HG03354 (cell line): ENCODE measurements around the gene TMEM240.
"Not testable (repeated sequence)": the region's sequence is repeated elsewhere in the genome, so short reads cannot be mapped to it uniquely, and the experiment has no call there.

ENCODE experiments used
- ATAC-seq: cut with Tn5 transposase; IDR thresholded peaks from one replicate; pipeline ENCODE4 v1.9.1; 2021; ENCODE audit warnings: mild to moderate bottlenecking; ENCODE audit not compliant: unreplicated experiment, poor library complexity, severe bottlenecking

TMEM240 gene

GRCh38 chr1:1508775-1509464 is 31.5 kb downstream of the TMEM240 start:
- not testable (repeated sequence) for ATAC-seq

DNA sequence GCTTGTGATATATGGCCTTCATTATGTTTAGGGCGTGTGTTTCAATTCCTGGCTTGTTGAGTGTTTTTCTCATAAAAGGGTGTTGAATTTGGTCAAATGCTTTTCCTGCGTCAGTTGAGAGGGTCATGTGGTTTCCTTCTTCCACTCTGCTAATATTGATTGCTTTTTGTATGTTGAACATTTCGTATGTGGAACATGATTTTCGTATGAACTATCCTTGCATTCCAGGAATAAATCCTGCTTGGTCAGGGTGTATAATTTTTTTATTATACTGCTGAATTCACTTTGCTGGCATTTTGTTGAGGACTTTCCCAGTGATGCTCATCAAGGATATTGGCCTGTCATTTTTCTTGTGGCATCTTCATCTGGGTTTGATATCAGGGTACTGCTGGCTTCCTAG is 33.1 kb downstream of the TMEM240 start:
- no peak for ATAC-seq

DNA sequence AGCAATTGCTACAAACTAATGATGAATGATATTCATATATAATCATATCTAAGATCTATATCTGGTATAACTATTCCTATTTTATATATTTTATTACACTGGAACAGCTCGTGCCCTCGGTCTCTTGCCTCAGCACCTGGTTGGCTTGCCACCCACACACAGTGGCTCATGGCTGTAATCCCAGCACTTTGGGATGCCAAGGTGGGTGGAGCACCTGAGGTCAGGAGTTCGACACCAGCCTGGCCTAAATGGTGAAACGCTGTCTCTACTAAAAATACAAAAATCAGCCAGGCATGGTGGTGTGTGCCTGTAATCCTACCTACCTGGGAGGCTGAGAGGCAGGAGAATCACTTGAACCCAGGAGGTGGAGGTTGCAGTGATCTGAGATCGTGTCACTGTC is 34.6 kb downstream of the TMEM240 start:
- not testable (repeated sequence) for ATAC-seq

DNA sequence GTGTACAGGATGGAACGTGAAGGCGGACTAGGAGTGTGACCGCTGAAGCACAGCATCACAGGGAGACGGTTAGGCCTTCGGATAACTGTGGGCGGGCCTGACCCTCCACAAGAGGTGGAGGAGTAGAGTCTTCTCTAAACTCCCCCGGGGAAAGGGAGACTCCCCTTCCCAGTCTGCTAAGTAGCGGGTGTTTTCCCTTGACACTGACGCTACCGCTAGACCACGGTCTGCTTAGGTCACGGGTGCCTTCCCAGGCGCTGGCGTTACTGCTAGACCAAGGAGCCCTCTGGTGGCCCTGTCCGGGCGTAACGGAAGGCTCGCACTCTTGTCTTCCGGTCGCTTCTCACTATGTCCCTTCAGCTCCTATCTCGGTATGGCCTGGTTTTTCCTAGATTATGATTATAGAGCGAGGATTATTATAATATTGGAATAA is 35.0 kb downstream of the TMEM240 start:
- ATAC-seq, result peak; percentile 51

GRCh38 chr1:1504777-1505365 is 35.6 kb downstream of the TMEM240 start:
- ATAC-seq, result peak; percentile 35

DNA sequence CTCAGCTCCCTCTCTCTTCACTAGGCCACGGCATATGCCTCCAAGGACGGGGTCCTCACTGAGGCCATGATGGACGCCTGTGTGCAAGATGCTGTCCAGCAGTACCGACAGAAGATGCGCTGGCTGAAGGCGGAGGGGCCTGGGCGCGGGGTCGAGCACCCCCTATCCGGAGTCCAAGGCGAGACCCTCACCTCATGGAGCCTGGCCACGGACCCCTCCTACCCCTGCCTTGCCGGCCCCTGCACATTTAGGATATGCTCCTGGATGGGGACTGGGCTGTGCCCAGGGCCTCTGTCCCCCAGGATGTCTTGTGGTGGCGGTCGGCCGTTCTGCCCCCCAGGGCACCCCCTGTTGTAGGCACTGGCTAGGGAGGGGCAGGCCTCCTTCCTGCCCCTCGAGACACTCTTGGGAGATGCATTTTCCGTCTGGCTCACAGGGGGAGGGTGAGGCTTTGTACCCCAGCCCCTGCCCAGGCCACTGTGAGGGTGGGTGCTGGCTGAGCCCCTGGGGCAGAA is 44.9 kb downstream of the TMEM240 start:
- not testable (repeated sequence) for ATAC-seq

DNA sequence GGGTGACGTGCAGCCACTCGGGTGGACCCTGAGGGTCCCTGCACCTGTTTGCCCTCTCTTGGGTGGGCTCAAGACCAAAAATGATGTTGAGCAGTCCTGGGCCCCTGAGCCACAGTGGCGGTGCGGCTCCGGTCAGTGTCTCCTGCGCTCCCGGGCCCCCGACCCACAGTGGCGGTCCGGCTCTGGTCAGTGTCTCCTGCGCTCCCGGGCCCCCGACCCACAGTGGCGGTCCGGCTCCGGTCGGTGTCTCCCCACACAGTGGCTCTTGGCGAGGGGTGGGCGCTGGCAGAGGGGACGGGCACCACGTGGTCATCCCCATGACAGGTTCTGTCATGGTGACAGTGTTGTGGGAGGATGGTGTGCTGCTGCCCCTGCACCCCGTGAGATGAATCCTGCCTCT is 46.1 kb downstream of the TMEM240 start:
- ATAC-seq, result not testable (repeated sequence)

DNA sequence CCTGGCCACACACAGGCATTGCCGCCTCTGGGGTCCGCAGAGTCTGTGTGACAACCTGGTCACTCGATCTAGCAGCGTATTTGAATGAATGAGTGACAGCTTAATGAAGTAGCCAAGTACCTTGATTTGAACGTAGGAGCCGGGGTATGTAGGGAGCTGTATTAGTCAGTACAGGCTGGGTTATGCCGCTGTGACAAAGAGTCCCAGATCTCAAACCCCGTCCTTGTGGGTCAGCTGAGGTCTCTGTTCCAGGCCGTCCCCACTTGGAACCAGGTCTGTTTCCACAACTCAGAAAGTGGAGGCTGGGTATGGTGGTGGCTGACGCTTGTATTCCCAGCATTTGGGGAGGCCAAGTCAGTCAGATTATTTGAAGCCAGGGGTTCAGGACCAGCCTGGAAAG is 48.8 kb downstream of the TMEM240 start:
- ATAC-seq, result no peak

DNA sequence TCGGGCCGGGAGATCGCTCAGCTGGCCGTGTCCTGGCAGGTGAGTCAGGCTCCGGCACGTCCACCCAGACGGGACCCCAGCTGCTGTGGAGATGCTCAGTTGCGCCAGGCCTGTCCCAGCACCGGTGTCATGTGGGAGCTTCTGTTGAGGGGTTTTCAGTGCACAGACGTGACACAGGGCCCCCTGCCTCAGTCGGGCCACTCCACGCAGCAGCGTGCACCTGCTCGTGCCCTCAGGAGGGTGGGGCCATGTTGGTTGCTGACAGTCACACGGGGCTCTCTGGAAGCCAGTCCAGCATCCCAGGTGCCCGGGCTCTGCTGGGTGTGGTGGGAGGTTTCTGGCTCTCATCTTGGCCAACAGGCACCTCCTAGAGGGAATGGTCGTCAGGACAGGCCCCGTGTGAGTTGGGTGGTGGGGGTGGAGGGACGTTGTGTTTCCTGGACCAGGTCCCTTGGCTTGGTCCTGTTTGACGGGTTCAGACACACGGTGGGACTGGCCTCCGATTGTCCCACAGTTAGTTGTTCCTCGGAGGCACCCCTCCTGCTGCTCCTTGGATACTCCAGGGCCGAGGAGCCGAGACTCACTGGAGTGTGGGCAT is 49.7 kb downstream of the TMEM240 start:
- ATAC-seq, result no peak

DNA sequence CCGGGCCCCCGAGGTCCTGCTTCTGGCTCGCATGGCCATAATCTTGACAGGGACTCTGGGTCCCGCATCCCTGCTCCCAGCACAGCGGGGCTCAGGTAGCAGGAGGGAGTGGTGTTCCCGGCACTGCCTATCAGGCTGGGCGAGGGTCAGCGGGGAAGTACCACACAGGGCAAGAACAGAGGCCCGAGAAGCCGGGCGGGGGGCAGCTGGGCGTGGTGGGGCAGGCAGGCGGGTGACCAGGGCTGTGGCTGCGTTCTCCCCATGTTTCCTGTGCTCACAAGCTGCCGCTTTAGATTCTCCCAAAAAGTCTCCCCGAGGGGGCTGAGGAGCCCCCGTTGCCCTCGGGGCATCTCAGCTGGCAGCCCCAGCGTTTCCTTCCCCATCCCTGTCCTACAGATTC is 50.6 kb downstream of the TMEM240 start:
- ATAC-seq, result no peak

GRCh38 chr1:1489231-1489630 is 51.2 kb downstream of the TMEM240 start:
- no peak for ATAC-seq

DNA sequence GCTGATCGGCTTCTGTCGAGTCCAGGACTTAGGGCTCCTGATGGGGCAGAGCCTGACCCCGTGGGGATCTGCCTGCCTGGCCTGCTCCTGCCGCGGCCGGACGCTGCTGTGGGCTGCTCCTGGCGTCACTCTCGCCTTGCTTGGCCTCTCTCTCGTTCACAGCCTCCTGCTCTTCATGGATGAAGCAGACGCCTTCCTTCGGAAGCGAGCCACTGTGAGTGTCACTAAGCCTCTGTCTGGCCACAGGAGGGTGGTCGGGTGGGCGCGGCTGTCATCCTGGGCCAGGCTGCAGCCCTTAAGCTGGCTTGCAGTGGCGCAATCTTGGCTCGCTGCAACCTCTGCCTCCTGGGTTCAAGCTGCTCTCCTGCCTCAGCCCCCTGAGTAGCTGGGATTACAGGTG is 52.7 kb downstream of the TMEM240 start:
- ATAC-seq, result no peak

DNA sequence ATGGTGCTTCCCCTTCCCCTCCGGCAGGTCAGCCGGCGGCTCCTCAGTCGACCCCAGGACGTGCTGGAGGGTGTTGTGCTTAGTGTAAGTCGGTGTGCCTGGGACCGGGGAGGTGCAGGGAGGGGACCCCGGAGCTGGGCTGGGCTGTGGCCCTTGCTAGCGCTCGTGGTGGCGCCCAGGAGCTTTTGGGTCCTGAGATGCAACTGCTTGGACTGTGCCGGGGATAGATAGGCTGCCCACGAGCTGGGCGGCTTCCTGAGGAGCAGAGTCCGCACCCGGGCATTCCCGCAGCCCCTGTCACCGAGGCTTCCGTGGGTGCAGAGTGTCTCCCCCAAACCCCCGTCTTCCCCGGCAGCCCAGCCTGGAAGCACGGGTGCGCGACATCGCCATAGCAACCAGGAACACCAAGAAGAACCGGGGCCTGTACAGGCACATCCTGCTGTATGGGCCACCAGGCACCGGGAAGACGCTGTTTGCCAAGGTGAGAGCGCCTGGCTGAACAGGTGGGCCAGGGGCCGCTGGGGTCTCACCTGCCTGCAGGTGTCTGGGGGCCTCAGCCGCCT is 54.6 kb downstream of the TMEM240 start:
- ATAC-seq, result not testable (repeated sequence)

DNA sequence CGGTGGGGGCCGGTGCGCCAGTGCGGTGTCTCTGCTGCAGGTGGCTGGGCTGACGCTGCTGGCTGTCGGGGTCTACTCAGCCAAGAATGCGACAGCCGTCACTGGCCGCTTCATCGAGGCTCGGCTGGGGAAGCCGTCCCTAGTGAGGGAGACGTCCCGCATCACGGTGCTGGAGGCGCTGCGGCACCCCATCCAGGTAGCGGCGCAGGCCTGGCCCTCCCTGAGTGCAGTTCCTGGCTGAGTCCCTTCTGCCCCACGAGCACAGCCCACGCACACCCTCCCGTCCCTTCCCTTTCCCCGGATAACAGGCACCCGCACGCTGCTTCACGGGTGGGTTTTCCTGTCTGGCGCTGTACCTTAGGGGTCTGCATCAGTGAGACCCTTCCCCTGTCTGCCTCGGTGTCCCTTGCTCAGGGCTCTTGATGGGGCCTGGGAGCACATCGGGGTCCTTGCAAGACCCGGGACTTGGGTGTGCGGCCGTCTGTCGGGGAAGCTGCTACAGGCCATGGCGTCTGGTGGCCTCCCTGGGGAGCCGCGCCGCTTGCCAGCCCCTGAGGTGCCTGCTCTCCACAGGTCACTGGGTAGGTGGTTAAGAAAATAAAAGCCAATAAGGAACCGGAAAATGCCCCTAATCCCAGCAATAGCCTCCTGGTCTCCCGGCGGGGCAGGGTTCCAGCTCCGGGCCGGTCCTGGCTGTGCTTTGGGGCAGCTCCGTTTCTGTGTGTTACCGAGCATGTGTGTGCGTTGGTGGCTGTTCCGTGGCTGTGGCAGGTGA is 55.3 kb downstream of the TMEM240 start:
- ATAC-seq, result not testable (repeated sequence)
